Liver (tissue), 9 donors: ENCODE results near the gene SESTD1. TPM values are rescaled to one million over a fixed set of nuclear protein-coding genes. Genes with fewer than 3 reads are reported as not detected.

Source experiments
- DNase-seq: peaks from one replicate; pipeline ENCODE4 v3.0.0-alpha.2; 2017; ENCODE audit warnings: low spot score
- H3K27ac ChIP-seq, 2 donors: one replicate each; pipeline ENCODE4 v1.7.0; 2013; ENCODE audit warnings: inconsistent platforms in 2 of 2, low read length in 2 of 2, control low read depth in 1 of 2, low read depth in 1 of 2, mild to moderate bottlenecking in 1 of 2
- H3K27me3 ChIP-seq, 4 donors: one replicate each; pipeline versions ENCODE4 v1.6.1 to v1.7.0; 2013; ENCODE audit warnings: low read length in 3 of 4, inconsistent platforms in 1 of 4, mild to moderate bottlenecking in 1 of 4, moderate library complexity in 1 of 4; ENCODE audit not compliant: control insufficient read depth in 4 of 4, insufficient read depth in 4 of 4
- H3K36me3 ChIP-seq, 4 donors: one replicate each; pipeline versions ENCODE4 v1.6.1 to v1.7.0; 2013; ENCODE audit warnings: low read length in 3 of 4, mild to moderate bottlenecking in 3 of 4, low read depth in 1 of 4, moderate library complexity in 1 of 4; ENCODE audit not compliant: control insufficient read depth in 4 of 4, insufficient read depth in 3 of 4
- H3K4me1 ChIP-seq, 4 donors: one replicate each; pipeline versions ENCODE4 v1.6.1 to v1.7.0; 2013; ENCODE audit warnings: low read length in 3 of 4, mild to moderate bottlenecking in 3 of 4, moderate library complexity in 1 of 4; ENCODE audit not compliant: control insufficient read depth in 4 of 4, insufficient read depth in 4 of 4
- H3K4me3 ChIP-seq, 3 donors: one replicate each; pipeline versions ENCODE4 v1.6.1 to v1.7.0; 2013; ENCODE audit warnings: low read length in 3 of 3, control low read depth in 1 of 3, low read depth in 1 of 3, mild to moderate bottlenecking in 1 of 3
- H3K9ac ChIP-seq, 2 donors: one replicate each; pipeline ENCODE4 v1.7.0; 2013; ENCODE audit warnings: low read length in 2 of 2, mild to moderate bottlenecking in 2 of 2, moderate library complexity in 2 of 2, control low read depth in 1 of 2, low read depth in 1 of 2
- H3K9me3 ChIP-seq, 4 donors: one replicate each; pipeline versions ENCODE4 v1.6.1 to v1.7.0; 2013; ENCODE audit warnings: low read length in 3 of 4; ENCODE audit not compliant: control insufficient read depth in 4 of 4
- EGR1 ChIP-seq, 2 donors: IDR thresholded peaks; 2 replicates each; pipeline ENCODE4 v1.6.1; 2016 to 2018; ENCODE audit warnings: antibody characterized with exemption in 2 of 2, low read depth in 2 of 2
- FOXA2 ChIP-seq: IDR thresholded peaks from 2 replicates; pipeline ENCODE4 v1.6.1; 2016; ENCODE audit warnings: antibody characterized with exemption
- GABPA ChIP-seq, 2 donors: IDR thresholded peaks in 1 of 2; conservative IDR thresholded peaks in 1 of 2; 2 replicates each; pipeline ENCODE4 v1.6.1; 2016; ENCODE audit warnings: antibody characterized with exemption in 2 of 2, mild to moderate bottlenecking in 1 of 2, moderate library complexity in 1 of 2
- HNF4A ChIP-seq, 2 donors: conservative IDR thresholded peaks; 2 replicates each; pipeline ENCODE4 v1.6.1; 2016; ENCODE audit warnings: antibody characterized with exemption in 2 of 2, mild to moderate bottlenecking in 2 of 2
- HNF4G ChIP-seq: IDR thresholded peaks from 2 replicates; pipeline ENCODE4 v1.6.1; 2016; ENCODE audit warnings: antibody characterized with exemption
- JUND ChIP-seq, 2 donors: IDR thresholded peaks; 2 replicates each; pipeline ENCODE4 v1.6.1; 2016; ENCODE audit warnings: antibody characterized with exemption in 2 of 2
- NR2F2 ChIP-seq: IDR thresholded peaks from 2 replicates; pipeline ENCODE4 v1.6.1; 2016; ENCODE audit warnings: antibody characterized with exemption
- RAD21 ChIP-seq, 2 donors: IDR thresholded peaks; 2 replicates each; pipeline ENCODE4 v1.6.1; 2016; ENCODE audit warnings: antibody characterized with exemption in 2 of 2, mild to moderate bottlenecking in 2 of 2
- RXRA ChIP-seq, 2 donors: IDR thresholded peaks; 2 replicates each; pipeline ENCODE4 v1.6.1; 2017 to 2018; ENCODE audit warnings: antibody characterized with exemption in 2 of 2, mild to moderate bottlenecking in 1 of 2
- SP1 ChIP-seq: IDR thresholded peaks from 2 replicates; pipeline ENCODE4 v1.6.1; 2018; ENCODE audit warnings: antibody characterized with exemption, mild to moderate bottlenecking
- TAF1 ChIP-seq: conservative IDR thresholded peaks from 2 replicates; pipeline ENCODE4 v1.6.1; 2016; ENCODE audit warnings: antibody characterized with exemption, mild to moderate bottlenecking
- YY1 ChIP-seq: IDR thresholded peaks from 2 replicates; pipeline ENCODE4 v1.6.1; 2016; ENCODE audit warnings: antibody characterized with exemption, mild to moderate bottlenecking
- WGBS: extraction: QIAGEN DNeasy Blood & Tissue Kit; methylation state at CpG from one replicate; pipeline ENCODE4 v1.1.7; 2013; 5-methylcytosine and 5-hydroxymethylcytosine counted together
- polyA plus RNA-seq, 2 donors: library from polyadenylated mRNA; stranded (reverse) in 1 of 2; unstranded in 1 of 2; fragments of 200-250 nt in 1 of 2; fragments of >200 nt in 1 of 2; fragmentation: Nextera tagmentation in 1 of 2; extraction: Ambion mirVana in 1 of 2; gene quantifications; one replicate each; pipeline versions ENCODE4 v1.2.1 to v1.2.3, GENCODE V29; 2013 to 2015
- total RNA-seq, 2 donors: library from RNA; depleted of rRNA; stranded (reverse); fragments of >200 nt; gene quantifications; one replicate each; pipeline ENCODE4 v1.2.3, GENCODE V29; 2014
- TF ChIP-seq, protein P1 (sequence below): IDR thresholded peaks from 2 replicates; pipeline ENCODE4 v1.6.1; 2016; ENCODE audit warnings: antibody characterized with exemption, mild to moderate bottlenecking
- TF ChIP-seq, protein P2 (sequence below): IDR thresholded peaks from 2 replicates; pipeline ENCODE4 v1.6.1; 2016; ENCODE audit warnings: antibody characterized with exemption
- TF ChIP-seq, protein P3 (sequence below): fragments of 150-350 bp; IDR thresholded peaks from 2 replicates; pipeline ENCODE4 v1.5.1; 2017; ENCODE audit warnings: improper control_type of control experiment, low read depth, low read length; ENCODE audit not compliant: missing input control
- TF ChIP-seq, protein P4 (sequence below): IDR thresholded peaks from 2 replicates; pipeline ENCODE4 v1.6.1; 2016; ENCODE audit warnings: antibody characterized with exemption
- donor health status: healthy.
- donor health status: healthy.
- donor health status: healthy.
- donor health status: healthy.
- donor health status: healthy.

Gene SESTD1
- total and polyA plus RNA-seq, 4 donors: 6.3 to 10.1 (median 7.4) TPM

DNA sequence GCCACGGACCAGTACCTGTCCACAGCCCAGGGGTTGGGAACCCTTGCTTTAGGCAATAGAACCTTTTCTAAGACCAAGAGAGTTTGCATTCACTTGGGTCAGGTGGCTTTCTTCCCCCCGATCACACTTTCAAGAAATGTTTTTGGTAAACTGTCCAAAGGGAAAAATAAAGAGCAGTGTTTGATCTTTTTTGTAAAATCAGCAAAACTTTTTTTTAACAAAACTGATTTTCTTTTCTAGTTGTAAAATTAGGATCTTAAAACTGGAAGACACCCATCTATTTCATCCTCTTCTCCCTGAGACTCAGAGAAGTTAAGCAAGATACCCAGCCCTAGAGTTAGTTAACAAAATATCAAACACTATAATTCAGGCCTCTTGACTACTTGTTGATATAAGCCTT is 6.1 kb upstream of the SESTD1 start:
- H3K27me3 ChIP-seq: no peaks in the 10 kb centered on the region
- WGBS: 85% methylated on average over 2 of the region's 2 CpGs
- no peak overlapping the region for H3K27ac ChIP-seq
- no peaks in the 10 kb centered on the region for H3K9me3 ChIP-seq
- no peak for DNase-seq
- no peak overlapping the region for H3K9ac ChIP-seq
- peaks cover 3 to 7% (median 4%) of the 10 kb centered on the region in 4 donors for H3K4me1 ChIP-seq
- H3K4me3 ChIP-seq: no peak overlapping the region
- no peaks in the 10 kb centered on the region for H3K36me3 ChIP-seq
- TF ChIP-seq JUND (IDR thresholded peaks at IDR 0.05) (no peak), HNF4A (conservative IDR thresholded peaks at IDR 0.05) (no peak), HNF4G (no peak), NR2F2 (no peak), GABPA (IDR thresholded peaks at IDR 0.05 in 1 of 2, conservative IDR thresholded peaks at IDR 0.05 in 1 of 2) (no peak), EGR1 (IDR thresholded peaks at IDR 0.05; ENCODE audit: low read depth in 2 of 2) (no peak), RXRA (IDR thresholded peaks at IDR 0.05) (no peak)
- TF ChIP-seq, protein P1, sequence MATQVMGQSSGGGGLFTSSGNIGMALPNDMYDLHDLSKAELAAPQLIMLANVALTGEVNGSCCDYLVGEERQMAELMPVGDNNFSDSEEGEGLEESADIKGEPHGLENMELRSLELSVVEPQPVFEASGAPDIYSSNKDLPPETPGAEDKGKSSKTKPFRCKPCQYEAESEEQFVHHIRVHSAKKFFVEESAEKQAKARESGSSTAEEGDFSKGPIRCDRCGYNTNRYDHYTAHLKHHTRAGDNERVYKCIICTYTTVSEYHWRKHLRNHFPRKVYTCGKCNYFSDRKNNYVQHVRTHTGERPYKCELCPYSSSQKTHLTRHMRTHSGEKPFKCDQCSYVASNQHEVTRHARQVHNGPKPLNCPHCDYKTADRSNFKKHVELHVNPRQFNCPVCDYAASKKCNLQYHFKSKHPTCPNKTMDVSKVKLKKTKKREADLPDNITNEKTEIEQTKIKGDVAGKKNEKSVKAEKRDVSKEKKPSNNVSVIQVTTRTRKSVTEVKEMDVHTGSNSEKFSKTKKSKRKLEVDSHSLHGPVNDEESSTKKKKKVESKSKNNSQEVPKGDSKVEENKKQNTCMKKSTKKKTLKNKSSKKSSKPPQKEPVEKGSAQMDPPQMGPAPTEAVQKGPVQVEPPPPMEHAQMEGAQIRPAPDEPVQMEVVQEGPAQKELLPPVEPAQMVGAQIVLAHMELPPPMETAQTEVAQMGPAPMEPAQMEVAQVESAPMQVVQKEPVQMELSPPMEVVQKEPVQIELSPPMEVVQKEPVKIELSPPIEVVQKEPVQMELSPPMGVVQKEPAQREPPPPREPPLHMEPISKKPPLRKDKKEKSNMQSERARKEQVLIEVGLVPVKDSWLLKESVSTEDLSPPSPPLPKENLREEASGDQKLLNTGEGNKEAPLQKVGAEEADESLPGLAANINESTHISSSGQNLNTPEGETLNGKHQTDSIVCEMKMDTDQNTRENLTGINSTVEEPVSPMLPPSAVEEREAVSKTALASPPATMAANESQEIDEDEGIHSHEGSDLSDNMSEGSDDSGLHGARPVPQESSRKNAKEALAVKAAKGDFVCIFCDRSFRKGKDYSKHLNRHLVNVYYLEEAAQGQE: no peak

DNA sequence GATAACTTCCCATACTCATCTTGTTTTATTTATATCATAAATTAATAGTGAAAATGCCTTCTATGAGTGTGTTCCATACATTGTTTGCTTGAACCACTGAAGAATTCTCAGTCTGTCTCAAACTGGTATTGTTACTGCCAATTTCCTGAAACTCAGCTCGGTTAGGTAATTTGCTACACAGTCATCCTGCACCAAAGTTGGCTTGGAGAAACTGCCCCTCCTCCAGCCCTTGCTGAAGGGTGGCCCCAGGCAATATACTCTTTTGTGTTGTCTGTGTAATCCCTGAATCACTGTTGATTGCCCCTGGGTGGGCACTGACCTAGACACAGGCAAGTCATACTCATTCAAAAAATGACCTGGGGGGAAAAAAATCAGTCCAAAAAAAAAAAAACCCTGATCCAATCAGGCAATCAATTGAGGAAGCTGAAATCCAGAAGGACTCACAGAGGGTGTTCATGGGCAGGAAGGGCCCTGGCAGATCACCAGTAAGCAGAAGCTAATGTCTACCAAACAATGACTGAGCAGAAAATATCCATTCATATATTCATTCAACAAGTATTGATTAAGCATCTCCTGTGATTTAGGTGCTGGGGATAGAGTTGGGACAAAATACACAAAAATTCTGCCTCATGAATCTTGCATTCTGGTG is 3.8 kb upstream of the SESTD1 start:
- H3K4me1 ChIP-seq: peaks cover 3 to 14% (median 8%) of the 10 kb centered on the region in 4 donors
- H3K27ac ChIP-seq: no peak overlapping the region
- no peak overlapping the region for H3K9ac ChIP-seq
- H3K4me3 ChIP-seq: no peak overlapping the region
- no peaks in the 10 kb centered on the region for H3K36me3 ChIP-seq
- H3K9me3 ChIP-seq: no peaks in the 10 kb centered on the region
- no peaks in the 10 kb centered on the region for H3K27me3 ChIP-seq
- WGBS: 33% methylated on average over 1 of the region's 1 CpG
- no peak for DNase-seq
- TF ChIP-seq SP1 (no peak), EGR1 (IDR thresholded peaks at IDR 0.05; ENCODE audit: low read depth in 2 of 2) (no peak), RXRA (IDR thresholded peaks at IDR 0.05) (no peak), NR2F2 (no peak), RAD21 (IDR thresholded peaks at IDR 0.05) (no peak), JUND (IDR thresholded peaks at IDR 0.05) (no peak), TAF1 (no peak), HNF4G (no peak), FOXA2 (no peak), HNF4A (conservative IDR thresholded peaks at IDR 0.05) (no peak), YY1 (no peak)
- TF ChIP-seq, protein P2, sequence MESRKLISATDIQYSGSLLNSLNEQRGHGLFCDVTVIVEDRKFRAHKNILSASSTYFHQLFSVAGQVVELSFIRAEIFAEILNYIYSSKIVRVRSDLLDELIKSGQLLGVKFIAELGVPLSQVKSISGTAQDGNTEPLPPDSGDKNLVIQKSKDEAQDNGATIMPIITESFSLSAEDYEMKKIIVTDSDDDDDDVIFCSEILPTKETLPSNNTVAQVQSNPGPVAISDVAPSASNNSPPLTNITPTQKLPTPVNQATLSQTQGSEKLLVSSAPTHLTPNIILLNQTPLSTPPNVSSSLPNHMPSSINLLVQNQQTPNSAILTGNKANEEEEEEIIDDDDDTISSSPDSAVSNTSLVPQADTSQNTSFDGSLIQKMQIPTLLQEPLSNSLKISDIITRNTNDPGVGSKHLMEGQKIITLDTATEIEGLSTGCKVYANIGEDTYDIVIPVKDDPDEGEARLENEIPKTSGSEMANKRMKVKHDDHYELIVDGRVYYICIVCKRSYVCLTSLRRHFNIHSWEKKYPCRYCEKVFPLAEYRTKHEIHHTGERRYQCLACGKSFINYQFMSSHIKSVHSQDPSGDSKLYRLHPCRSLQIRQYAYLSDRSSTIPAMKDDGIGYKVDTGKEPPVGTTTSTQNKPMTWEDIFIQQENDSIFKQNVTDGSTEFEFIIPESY: no peak
- TF ChIP-seq, protein P3, sequence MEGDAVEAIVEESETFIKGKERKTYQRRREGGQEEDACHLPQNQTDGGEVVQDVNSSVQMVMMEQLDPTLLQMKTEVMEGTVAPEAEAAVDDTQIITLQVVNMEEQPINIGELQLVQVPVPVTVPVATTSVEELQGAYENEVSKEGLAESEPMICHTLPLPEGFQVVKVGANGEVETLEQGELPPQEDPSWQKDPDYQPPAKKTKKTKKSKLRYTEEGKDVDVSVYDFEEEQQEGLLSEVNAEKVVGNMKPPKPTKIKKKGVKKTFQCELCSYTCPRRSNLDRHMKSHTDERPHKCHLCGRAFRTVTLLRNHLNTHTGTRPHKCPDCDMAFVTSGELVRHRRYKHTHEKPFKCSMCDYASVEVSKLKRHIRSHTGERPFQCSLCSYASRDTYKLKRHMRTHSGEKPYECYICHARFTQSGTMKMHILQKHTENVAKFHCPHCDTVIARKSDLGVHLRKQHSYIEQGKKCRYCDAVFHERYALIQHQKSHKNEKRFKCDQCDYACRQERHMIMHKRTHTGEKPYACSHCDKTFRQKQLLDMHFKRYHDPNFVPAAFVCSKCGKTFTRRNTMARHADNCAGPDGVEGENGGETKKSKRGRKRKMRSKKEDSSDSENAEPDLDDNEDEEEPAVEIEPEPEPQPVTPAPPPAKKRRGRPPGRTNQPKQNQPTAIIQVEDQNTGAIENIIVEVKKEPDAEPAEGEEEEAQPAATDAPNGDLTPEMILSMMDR: no peak
- TF ChIP-seq, protein P1: no peak
- TF ChIP-seq, protein P4, sequence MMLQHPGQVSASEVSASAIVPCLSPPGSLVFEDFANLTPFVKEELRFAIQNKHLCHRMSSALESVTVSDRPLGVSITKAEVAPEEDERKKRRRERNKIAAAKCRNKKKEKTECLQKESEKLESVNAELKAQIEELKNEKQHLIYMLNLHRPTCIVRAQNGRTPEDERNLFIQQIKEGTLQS: no peak
